NT2/D1 (cell line): Measurements from ENCODE around the gene DMAC2L.

ENCODE experiments used
- YY1 ChIP-seq: IDR thresholded peaks from 2 replicates; pipeline ENCODE4 v1.6.1; 2011; ENCODE audit not compliant: insufficient read length, insufficient read depth
- ZNF274 ChIP-seq: IDR thresholded peaks from 2 replicates; pipeline ENCODE4 v1.6.1; 2011; ENCODE audit warnings: mild to moderate bottlenecking, low read depth, low read length

DNA sequence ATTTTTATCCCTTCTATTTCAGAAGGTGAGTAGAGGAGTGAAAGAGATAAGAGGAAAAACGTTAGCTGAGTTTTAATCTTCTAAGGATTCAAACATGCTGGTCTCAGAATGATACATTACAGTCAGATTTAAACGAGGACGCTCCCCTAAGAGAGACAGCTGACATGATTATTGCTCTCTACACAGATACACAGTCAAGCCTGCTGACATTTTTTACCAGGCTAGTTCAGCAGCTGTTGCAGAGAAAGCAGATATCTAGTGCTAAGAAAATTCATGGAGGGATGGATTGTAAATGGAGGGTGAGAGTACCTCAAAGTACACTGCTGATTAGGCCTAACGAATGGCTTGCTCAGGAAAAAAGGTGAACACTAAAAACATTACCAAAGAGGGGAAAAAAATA is 48.8 kb upstream of the DMAC2L start:
- TF ChIP-seq YY1 (no peak), ZNF274 (no peak)
